H9 (cell line): Measurements from ENCODE around the gene GPBP1L1. TPM values are rescaled to one million over a fixed set of nuclear protein-coding genes. Genes with fewer than 3 reads are reported as not detected.

Source experiments
- DNase-seq: peaks from one replicate; pipeline ENCODE4 v3.0.0-alpha.2; 2017
- H2AFZ ChIP-seq: one replicate; pipeline ENCODE4 v1.6.1; 2013; ENCODE audit warnings: mild to moderate bottlenecking, low read length, control low read depth, moderate library complexity
- H2AK5ac ChIP-seq: 2 replicates; pipeline ENCODE4 v1.6.1; 2013; ENCODE audit warnings: low read length, control low read depth, mixed read lengths; ENCODE audit not compliant: insufficient read length
- H2BK120ac ChIP-seq: one replicate; pipeline ENCODE4 v1.6.1; 2013; ENCODE audit warnings: low read depth, mild to moderate bottlenecking, low read length, control low read depth, inconsistent platforms; ENCODE audit not compliant: poor library complexity, severe bottlenecking
- H2BK12ac ChIP-seq: 2 replicates; pipeline ENCODE4 v1.6.1; 2013; ENCODE audit warnings: low read length, control low read depth, mixed read lengths, low read depth; ENCODE audit not compliant: insufficient read length
- H2BK15ac ChIP-seq: 2 replicates; pipeline ENCODE4 v1.6.1; 2013; ENCODE audit warnings: low read depth, low read length, control low read depth
- H2BK20ac ChIP-seq: one replicate; pipeline ENCODE4 v1.6.1; 2013; ENCODE audit warnings: low read depth, mild to moderate bottlenecking, low read length, control low read depth, inconsistent platforms; ENCODE audit not compliant: poor library complexity, severe bottlenecking
- H2BK5ac ChIP-seq: 2 replicates; pipeline ENCODE4 v1.6.1; 2013; ENCODE audit warnings: low read length, control low read depth, mixed read lengths; ENCODE audit not compliant: insufficient read length
- H3K14ac ChIP-seq: 2 replicates; pipeline ENCODE4 v1.6.1; 2013; ENCODE audit warnings: low read length, control low read depth; ENCODE audit not compliant: insufficient read depth
- H3K18ac ChIP-seq: 2 replicates; pipeline ENCODE4 v1.6.1; 2013; ENCODE audit warnings: low read depth, mild to moderate bottlenecking, mixed read lengths, low read length, control low read depth; ENCODE audit not compliant: insufficient read length
- H3K23ac ChIP-seq: 2 replicates; pipeline ENCODE4 v1.6.1; 2013; ENCODE audit warnings: low read length, control low read depth, mixed read lengths, low read depth; ENCODE audit not compliant: insufficient read length
- H3K23me2 ChIP-seq: 2 replicates; pipeline ENCODE4 v1.6.1; 2013; ENCODE audit warnings: low read depth, mild to moderate bottlenecking, mixed read lengths, low read length, control low read depth; ENCODE audit not compliant: insufficient read length, poor library complexity, severe bottlenecking
- H3K27ac ChIP-seq: 2 replicates; pipeline ENCODE4 v1.5.1; 2013; ENCODE audit warnings: low read length, control low read depth, mixed read lengths, low read depth; ENCODE audit not compliant: insufficient read length
- H3K27me3 ChIP-seq: 2 replicates; pipeline ENCODE4 v1.6.1; 2013; ENCODE audit warnings: low read length, control low read depth, inconsistent platforms; ENCODE audit not compliant: insufficient read depth
- H3K4ac ChIP-seq: 2 replicates; pipeline ENCODE4 v1.6.1; 2013; ENCODE audit warnings: low read depth, mild to moderate bottlenecking, control low read depth, inconsistent platforms, low read length, moderate library complexity
- H3K4me1 ChIP-seq: 2 replicates; pipeline ENCODE4 v1.6.1; 2013; ENCODE audit warnings: low read length, control low read depth, inconsistent platforms; ENCODE audit not compliant: insufficient read depth
- H3K4me2 ChIP-seq: 2 replicates; pipeline ENCODE4 v1.6.1; 2013; ENCODE audit warnings: low read length, control low read depth, mixed read lengths; ENCODE audit not compliant: insufficient read length, insufficient read depth
- H3K56ac ChIP-seq: 2 replicates; pipeline ENCODE4 v1.6.1; 2013; ENCODE audit warnings: low read depth, mild to moderate bottlenecking, mixed read lengths, low read length, control low read depth; ENCODE audit not compliant: insufficient read length
- H3K79me1 ChIP-seq: 2 replicates; pipeline ENCODE4 v1.6.1; 2013; ENCODE audit warnings: low read depth, mild to moderate bottlenecking, moderate library complexity, low read length, control low read depth, inconsistent platforms; ENCODE audit not compliant: insufficient read depth, poor library complexity, severe bottlenecking
- H3K79me2 ChIP-seq: 2 replicates; pipeline ENCODE4 v1.6.1; 2013; ENCODE audit warnings: low read length, control low read depth, inconsistent platforms; ENCODE audit not compliant: insufficient read depth
- H3K9ac ChIP-seq: 2 replicates; pipeline ENCODE4 v1.6.1; 2013; ENCODE audit warnings: low read length, control low read depth, mixed read lengths; ENCODE audit not compliant: insufficient read length; ENCODE audit errors: extremely low read depth
- H3K9me3 ChIP-seq: one replicate; pipeline ENCODE4 v1.6.1; 2013; ENCODE audit warnings: low read depth, low read length, inconsistent platforms; ENCODE audit not compliant: control insufficient read depth
- H3T11ph ChIP-seq: one replicate; pipeline ENCODE4 v1.6.1; 2013; ENCODE audit warnings: mild to moderate bottlenecking, low read length, control low read depth, inconsistent platforms
- H4K20me1 ChIP-seq: one replicate; pipeline ENCODE4 v1.6.1; 2013; ENCODE audit not compliant: control insufficient read depth, insufficient read length, insufficient read depth
- H4K5ac ChIP-seq: 2 replicates; pipeline ENCODE4 v1.6.1; 2013; ENCODE audit warnings: low read depth, mild to moderate bottlenecking, mixed read lengths, low read length, control low read depth; ENCODE audit not compliant: insufficient read length
- H4K8ac ChIP-seq: replicated peaks from 2 replicates; pipeline ENCODE4 v1.6.1; 2013; ENCODE audit warnings: low read length, control low read depth, mixed read lengths, low read depth; ENCODE audit not compliant: insufficient read length
- H4K91ac ChIP-seq: 2 replicates; pipeline ENCODE4 v1.6.1; 2013; ENCODE audit warnings: low read depth, mild to moderate bottlenecking, moderate library complexity, mixed read lengths, low read length, control low read depth; ENCODE audit not compliant: insufficient read length
- H3K27ac Mint-ChIP-seq, 3 experiments: 2 replicates in 2 of 3; 3 replicates in 1 of 3; pipeline ENCODE4 v1.8.0; 2020 to 2021; ENCODE audit warnings: mixed read lengths in 3 of 3, mild to moderate bottlenecking in 1 of 3, moderate library complexity in 1 of 3
- H3K27me3 Mint-ChIP-seq: 2 replicates; pipeline ENCODE4 v1.8.0; 2021; ENCODE audit warnings: low read depth, mild to moderate bottlenecking, moderate library complexity, mixed read lengths
- H3K36me3 Mint-ChIP-seq, 3 experiments: 2 replicates in 2 of 3; 3 replicates in 1 of 3; pipeline ENCODE4 v1.8.0; 2020 to 2021; ENCODE audit warnings: low read depth in 3 of 3, mixed read lengths in 3 of 3; ENCODE audit not compliant: insufficient read depth in 1 of 3
- H3K4me1 Mint-ChIP-seq, 2 experiments: 2 replicates each; pipeline ENCODE4 v1.8.0; 2020; ENCODE audit warnings: mixed read lengths in 2 of 2
- H3K4me3 Mint-ChIP-seq, 2 experiments: 2 replicates in 1 of 2; 3 replicates in 1 of 2; pipeline ENCODE4 v1.8.0; 2020 to 2021; ENCODE audit warnings: mild to moderate bottlenecking in 2 of 2, mixed read lengths in 2 of 2, moderate library complexity in 1 of 2
- H3K9me3 Mint-ChIP-seq, 2 experiments: 2 replicates in 1 of 2; 3 replicates in 1 of 2; pipeline ENCODE4 v1.8.0; 2020; ENCODE audit warnings: mild to moderate bottlenecking in 2 of 2, mixed read lengths in 2 of 2, moderate library complexity in 1 of 2
- WGBS: extraction: QIAGEN DNeasy Blood & Tissue Kit; methylation state at CpG from one replicate; pipeline ENCODE4 v1.1.7; 2013; ENCODE audit warnings: missing lambda C conversion rate, low lambda C conversion rate, mixed read lengths; ENCODE audit not compliant: insufficient read length; ENCODE audit errors: extremely low coverage; 5-methylcytosine and 5-hydroxymethylcytosine counted together
- total RNA-seq: library from RNA; stranded (reverse); gene quantifications from 2 replicates; pipeline ENCODE4 v1.2.1, GENCODE V29; 2021
- TF ChIP-seq, protein P1 (sequence below): fragments of 200-600 bp; sonication (generic); conservative IDR thresholded peaks from 3 replicates; pipeline ENCODE4 v1.8.0; 2021; ENCODE audit warnings: antibody characterized with exemption, mild to moderate bottlenecking

GPBP1L1 gene
- total RNA-seq, 1 experiment from 2014 or later = 115 TPM

DNA sequence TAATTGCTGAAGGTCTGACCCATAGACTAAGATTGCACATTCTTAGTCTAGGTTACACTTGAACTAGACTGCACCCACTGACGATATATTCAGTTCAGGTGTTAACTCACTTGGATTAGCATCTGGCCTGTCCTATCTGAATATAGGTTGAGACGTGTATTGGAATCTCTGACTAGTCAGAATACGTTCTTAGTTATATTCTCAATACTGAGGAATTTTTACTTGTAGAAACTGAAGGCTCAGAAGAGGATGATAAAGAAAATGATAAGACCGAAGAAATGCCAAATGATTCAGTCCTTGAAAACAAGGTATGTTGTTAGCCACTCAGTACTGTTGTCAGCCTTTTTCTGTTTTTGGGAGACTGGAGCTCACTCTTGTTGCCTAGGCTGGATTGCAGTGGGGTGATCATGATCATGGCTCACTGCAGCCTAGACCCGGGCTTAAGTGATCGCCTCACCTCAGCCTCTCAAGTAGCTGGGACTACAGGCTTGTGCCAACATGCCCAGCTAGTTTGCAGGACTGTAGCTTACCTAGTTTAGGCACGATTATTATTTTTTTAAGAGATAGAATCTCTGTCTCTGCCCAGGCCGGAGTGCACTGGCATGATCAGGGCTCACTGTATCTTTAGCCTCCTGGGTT lies 73.3 kb downstream of the GPBP1L1 start:
- Histone ChIP-seq H4K20me1 (no peaks in the 10 kb centered on the region), H3K23me2 (no peaks in the 10 kb centered on the region), H3K27ac (no peak overlapping the region)

More for the DNA sequence above, 73.3 kb downstream of the GPBP1L1 start:
- H3K36me3 Mint-ChIP-seq = peaks cover 65 to 95% (median 91%) of the 10 kb centered on the region in 3 experiments
- Histone ChIP-seq H3K4me1 (no peaks in the 10 kb centered on the region), H3K9ac (no peak overlapping the region), H3K9me3 (no peaks in the 10 kb centered on the region), H3K4ac (no peak overlapping the region), H3K23ac (no peak overlapping the region), H3K79me1 (no peaks in the 10 kb centered on the region), H2BK12ac (no peak overlapping the region), H4K5ac (no peak overlapping the region), H2BK15ac (no peak overlapping the region), H3K18ac (no peak overlapping the region), H3K14ac (no peak overlapping the region), H3K79me2 (no peaks in the 10 kb centered on the region; the same call in 1 of the 2 replicates), H3K56ac (no peak overlapping the region), H2AK5ac (no peak overlapping the region), H2AFZ (no peak overlapping the region), H4K8ac (no peak overlapping the region), H3K27me3 (no peaks in the 10 kb centered on the region), H2BK120ac (no peak overlapping the region), H2BK5ac (no peak overlapping the region), H4K91ac (no peak overlapping the region), H3T11ph (no peak overlapping the region), H3K4me2 (no peak overlapping the region), H2BK20ac (no peak overlapping the region)
- H3K9me3 Mint-ChIP-seq = no peaks in the 10 kb centered on the region
- WGBS = no CpG with 5 or more reads among the region's 8 CpGs
- no peak overlapping the region for H3K4me3 Mint-ChIP-seq
- TF ChIP-seq, protein P1, sequence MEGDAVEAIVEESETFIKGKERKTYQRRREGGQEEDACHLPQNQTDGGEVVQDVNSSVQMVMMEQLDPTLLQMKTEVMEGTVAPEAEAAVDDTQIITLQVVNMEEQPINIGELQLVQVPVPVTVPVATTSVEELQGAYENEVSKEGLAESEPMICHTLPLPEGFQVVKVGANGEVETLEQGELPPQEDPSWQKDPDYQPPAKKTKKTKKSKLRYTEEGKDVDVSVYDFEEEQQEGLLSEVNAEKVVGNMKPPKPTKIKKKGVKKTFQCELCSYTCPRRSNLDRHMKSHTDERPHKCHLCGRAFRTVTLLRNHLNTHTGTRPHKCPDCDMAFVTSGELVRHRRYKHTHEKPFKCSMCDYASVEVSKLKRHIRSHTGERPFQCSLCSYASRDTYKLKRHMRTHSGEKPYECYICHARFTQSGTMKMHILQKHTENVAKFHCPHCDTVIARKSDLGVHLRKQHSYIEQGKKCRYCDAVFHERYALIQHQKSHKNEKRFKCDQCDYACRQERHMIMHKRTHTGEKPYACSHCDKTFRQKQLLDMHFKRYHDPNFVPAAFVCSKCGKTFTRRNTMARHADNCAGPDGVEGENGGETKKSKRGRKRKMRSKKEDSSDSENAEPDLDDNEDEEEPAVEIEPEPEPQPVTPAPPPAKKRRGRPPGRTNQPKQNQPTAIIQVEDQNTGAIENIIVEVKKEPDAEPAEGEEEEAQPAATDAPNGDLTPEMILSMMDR = no peak
- DNase-seq = no peak
- H3K4me1 Mint-ChIP-seq = no peaks in the 10 kb centered on the region
- peak overlapping the region in 1 of 3 experiments; percentile 92; a peak in 2 of 7 replicates for H3K27ac Mint-ChIP-seq
- no peaks in the 10 kb centered on the region for H3K27me3 Mint-ChIP-seq
